A549 (cell line): Measurements from ENCODE around the gene HAAO. TPM values are rescaled to one million over a fixed set of nuclear protein-coding genes. Genes with fewer than 3 reads are reported as not detected.

Source experiments
- ATAC-seq, 2 experiments: fragments of 200-7000 bp in 1 of 2; fragments of >200 bp in 1 of 2; cut with Nextera tagmentation in 1 of 2; cut with Tn5 transposase in 1 of 2; 3 replicates each; pipeline versions ENCODE4 v1.8.0 to v1.9.1; 2018 to 2020; ENCODE audit warnings: mild to moderate bottlenecking in 1 of 2, moderate library complexity in 1 of 2
- CTCF ChIA-PET: fragments of 300-600 bp; sonication (Branson Sonifier 250); formaldehyde crosslinking; extraction: SDS; loops from one replicate; lab custom pipeline; 2021; ENCODE audit warnings: antibody characterized with exemption, inconsistent platforms; lab: Yijun Ruan, JAX
- POLR2A ChIA-PET: fragments of 350-600 bp; formaldehyde crosslinking; extraction: SDS; loops from one replicate; lab custom pipeline; 2021; ENCODE audit warnings: antibody characterized with exemption, inconsistent platforms; lab: Yijun Ruan, JAX
- DNase-seq, 2 experiments: peaks; one replicate each; pipeline versions ENCODE4 v3.0.0 to v3.0.0-alpha.2; 2011 to 2016; ENCODE audit warnings: low read depth in 1 of 2, low spot score in 1 of 2
- FAIRE-seq: peaks from 2 replicates; lab custom pipeline; 2011; peaks lifted over from hg19 to GRCh38; lab: Jason Lieb, UNC
- H3K27ac ChIP-seq, 2 experiments: fragments of >200 bp; sonication (Bioruptor Twin); formaldehyde crosslinking; 3 replicates each; pipeline ENCODE4 v1.5.1; 2016 to 2017
- H3K4me1 ChIP-seq: fragments of >200 bp; sonication (Bioruptor Twin); formaldehyde crosslinking; 3 replicates; pipeline ENCODE4 v1.6.1; 2016
- H3K4me2 ChIP-seq: fragments of >200 bp; sonication (Bioruptor Twin); formaldehyde crosslinking; 3 replicates; pipeline ENCODE4 v1.6.1; 2016
- H3K4me3 ChIP-seq: fragments of >200 bp; sonication (Bioruptor Twin); formaldehyde crosslinking; 3 replicates; pipeline ENCODE4 v1.5.1; 2016
- H3K9me3 ChIP-seq: fragments of >200 bp; sonication (Bioruptor Twin); formaldehyde crosslinking; 3 replicates; pipeline ENCODE4 v1.6.1; 2016
- CBX2 ChIP-seq: fragments of 200-600 bp; sonication (generic); IDR thresholded peaks from 2 replicates; pipeline ENCODE4 v1.6.1; 2016; ENCODE audit warnings: low read depth, mild to moderate bottlenecking, borderline replicate concordance
- CBX8 ChIP-seq: fragments of 200-600 bp; sonication (generic); IDR thresholded peaks from 2 replicates; pipeline ENCODE4 v1.6.1; 2016
- CEBPB ChIP-seq, 2 experiments: fragments of >200 bp in 1 of 2; sonication (Bioruptor Twin) in 1 of 2; formaldehyde crosslinking in 1 of 2; IDR thresholded peaks; 2 replicates each; pipeline ENCODE4 v1.6.1; 2012 to 2016
- CHD2 ChIP-seq: fragments of 150-350 bp; IDR thresholded peaks from 2 replicates; pipeline ENCODE4 v1.6.1; 2014; ENCODE audit warnings: low read length; ENCODE audit not compliant: partially characterized antibody
- EP300 ChIP-seq, 2 experiments: fragments of >200 bp; sonication (Bioruptor Twin); formaldehyde crosslinking; IDR thresholded peaks; 2 replicates in 1 of 2; 3 replicates in 1 of 2; pipeline ENCODE4 v1.6.1; 2016 to 2017
- ESRRA ChIP-seq: fragments of 150-350 bp; IDR thresholded peaks from 2 replicates; pipeline ENCODE4 v1.6.1; 2014; ENCODE audit warnings: mild to moderate bottlenecking, low read length, borderline replicate concordance
- GATA3 ChIP-seq: IDR thresholded peaks from 2 replicates; pipeline ENCODE4 v1.6.1; 2012; ENCODE audit warnings: borderline replicate concordance
- HMGXB4 ChIP-seq: fragments of 250-450 bp; sonication (Bioruptor Pico); IDR thresholded peaks from 2 replicates; pipeline ENCODE4 v1.5.0; 2021; ENCODE audit warnings: mild to moderate bottlenecking, moderate library complexity, borderline replicate concordance
- KDM5A ChIP-seq: fragments of 200-600 bp; sonication (generic); IDR thresholded peaks from 2 replicates; pipeline ENCODE4 v1.6.1; 2016; ENCODE audit warnings: antibody characterized with exemption, mild to moderate bottlenecking
- MAFK ChIP-seq: fragments of 450-650 bp; IDR thresholded peaks from 2 replicates; pipeline ENCODE4 v1.6.1; 2014; ENCODE audit not compliant: partially characterized antibody
- MAX ChIP-seq: IDR thresholded peaks from 2 replicates; pipeline ENCODE4 v1.6.1; 2012
- NFE2L2 ChIP-seq: fragments of 150-350 bp; conservative IDR thresholded peaks from 2 replicates; pipeline ENCODE4 v1.6.1; 2014; ENCODE audit warnings: low read length
- POLR2A ChIP-seq: IDR thresholded peaks from 2 replicates; pipeline ENCODE4 v1.6.1; 2012; ENCODE audit warnings: mild to moderate bottlenecking, low read length
- RAD21 ChIP-seq, 2 experiments: fragments of >200 bp in 1 of 2; sonication (Bioruptor Twin) in 1 of 2; formaldehyde crosslinking in 1 of 2; IDR thresholded peaks in 1 of 2; conservative IDR thresholded peaks in 1 of 2; 2 replicates in 1 of 2; 3 replicates in 1 of 2; pipeline ENCODE4 v1.6.1; 2012 to 2018; ENCODE audit warnings: inconsistent platforms in 1 of 2
- RARB ChIP-seq: fragments of 250-450 bp; sonication (Bioruptor Pico); IDR thresholded peaks from 2 replicates; pipeline ENCODE4 v1.8.0; 2021; ENCODE audit warnings: mild to moderate bottlenecking, moderate library complexity
- RFX5 ChIP-seq: fragments of 450-650 bp; IDR thresholded peaks from 2 replicates; pipeline ENCODE4 v1.7.1; 2014; ENCODE audit warnings: antibody characterized with exemption, mild to moderate bottlenecking, moderate library complexity
- SMC3 ChIP-seq: fragments of >200 bp; sonication (Bioruptor Twin); formaldehyde crosslinking; IDR thresholded peaks from 3 replicates; pipeline ENCODE4 v1.6.1; 2018; ENCODE audit warnings: inconsistent platforms
- TFCP2L1 ChIP-seq: fragments of 250-450 bp; sonication (Bioruptor Pico); IDR thresholded peaks from 2 replicates; pipeline ENCODE4 v1.5.0; 2021; ENCODE audit warnings: mild to moderate bottlenecking
- ZFP36 ChIP-seq: fragments of 450-650 bp; IDR thresholded peaks from 2 replicates; pipeline ENCODE4 v1.6.1; 2014; ENCODE audit warnings: borderline replicate concordance; ENCODE audit not compliant: partially characterized antibody
- ZNF302 ChIP-seq: fragments of 250-450 bp; sonication (Bioruptor Pico); IDR thresholded peaks from 2 replicates; pipeline ENCODE4 v1.9.0; 2021; ENCODE audit warnings: inconsistent platforms, mild to moderate bottlenecking, moderate library complexity
- WGBS: methylation state at CpG from one replicate; pipeline ENCODE4 v1.1.6; 2017; ENCODE audit errors: missing lambda C conversion rate; 5-methylcytosine and 5-hydroxymethylcytosine counted together
- polyA plus RNA-seq, 4 experiments: library from polyadenylated mRNA; depleted of rRNA in 3 of 4; stranded (reverse); fragments of >200 nt; fragmentation: RNase III in 1 of 4; extraction: RNeasy Plus Mini Kit Qiagen cat#74134 plus additional on column Dnase treatment in 1 of 4; gene quantifications; 2 replicates in 3 of 4; 3 replicates in 1 of 4; pipeline ENCODE4 v1.2.3, GENCODE V29; 2011 to 2017
- TF ChIP-seq, protein P1 (sequence below): fragments of 150-350 bp; IDR thresholded peaks from 2 replicates; pipeline ENCODE4 v1.6.1; 2014; ENCODE audit warnings: low read depth, mild to moderate bottlenecking, low read length
- TF ChIP-seq, protein P2 (sequence below): fragments of >200 bp; sonication (Bioruptor Twin); formaldehyde crosslinking; IDR thresholded peaks from 3 replicates; pipeline ENCODE4 v1.6.1; 2016
- TF ChIP-seq, protein P3 (sequence below): IDR thresholded peaks from 2 replicates; pipeline ENCODE4 v1.6.1; 2012

The HAAO gene
- polyA plus RNA-seq, 2 of the 4 experiments (the other 2 are of a cell fraction), result not detected

GRCh38 chr2:42744545-42745082 is 47.8 kb downstream of the HAAO start:
- DNase-seq (no peak), FAIRE-seq (no peak)
- 92% methylated on average over 3 of the region's 3 CpGs for WGBS

GRCh38 chr2:42743659-42743990 is 48.8 kb downstream of the HAAO start:
- ChIA-PET POLR2A (no interaction called here), CTCF (no interaction called here)
- no peak for ATAC-seq
- DNase-seq, result no peak
- H3K4me3 ChIP-seq, result no peak overlapping the region
- no peaks in the 10 kb centered on the region for H3K4me1 ChIP-seq
- no peaks in the 10 kb centered on the region for H3K9me3 ChIP-seq
- TF ChIP-seq ESRRA (no peak), TFCP2L1 (CRISPR knock-in tag) (no peak), CBX2 (no peak), CEBPB (IDR thresholded peaks at IDR 0.05) (no peak), RARB (CRISPR knock-in tag) (no peak)
- TF ChIP-seq, protein P1, sequence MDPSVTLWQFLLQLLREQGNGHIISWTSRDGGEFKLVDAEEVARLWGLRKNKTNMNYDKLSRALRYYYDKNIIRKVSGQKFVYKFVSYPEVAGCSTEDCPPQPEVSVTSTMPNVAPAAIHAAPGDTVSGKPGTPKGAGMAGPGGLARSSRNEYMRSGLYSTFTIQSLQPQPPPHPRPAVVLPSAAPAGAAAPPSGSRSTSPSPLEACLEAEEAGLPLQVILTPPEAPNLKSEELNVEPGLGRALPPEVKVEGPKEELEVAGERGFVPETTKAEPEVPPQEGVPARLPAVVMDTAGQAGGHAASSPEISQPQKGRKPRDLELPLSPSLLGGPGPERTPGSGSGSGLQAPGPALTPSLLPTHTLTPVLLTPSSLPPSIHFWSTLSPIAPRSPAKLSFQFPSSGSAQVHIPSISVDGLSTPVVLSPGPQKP, result no peak
- H3K4me2 ChIP-seq, result no peak overlapping the region
- H3K27ac ChIP-seq, result no peak overlapping the region
- FAIRE-seq, result no peak
- WGBS, result 57% methylated on average over 1 of the region's 1 CpG

More at GRCh38 chr2:42744545-42745082, 47.8 kb downstream of the HAAO start:
- ChIA-PET CTCF (interaction anchor here (1.1 to 1.2 kb wide), 2 partner anchors 11 to 185 kb away, joined by 3 read pairs; no protein-coding TSS in a partner anchor), POLR2A (no interaction called here)
- Histone ChIP-seq H3K27ac (no peak overlapping the region), H3K4me3 (no peak overlapping the region), H3K9me3 (no peaks in the 10 kb centered on the region), H3K4me1 (no peaks in the 10 kb centered on the region), H3K4me2 (no peak overlapping the region)
- no peak for ATAC-seq
- TF ChIP-seq ZNF302 (CRISPR knock-in tag), result no peak
- no peak for TF ChIP-seq NFE2L2
- no peak for TF ChIP-seq CEBPB (IDR thresholded peaks at IDR 0.05)
- TF ChIP-seq EP300 (IDR thresholded peaks at IDR 0.05), result no peak
- no peak for TF ChIP-seq KDM5A
- no peak for TF ChIP-seq SMC3
- TF ChIP-seq GATA3, result no peak
- TF ChIP-seq, protein P2, sequence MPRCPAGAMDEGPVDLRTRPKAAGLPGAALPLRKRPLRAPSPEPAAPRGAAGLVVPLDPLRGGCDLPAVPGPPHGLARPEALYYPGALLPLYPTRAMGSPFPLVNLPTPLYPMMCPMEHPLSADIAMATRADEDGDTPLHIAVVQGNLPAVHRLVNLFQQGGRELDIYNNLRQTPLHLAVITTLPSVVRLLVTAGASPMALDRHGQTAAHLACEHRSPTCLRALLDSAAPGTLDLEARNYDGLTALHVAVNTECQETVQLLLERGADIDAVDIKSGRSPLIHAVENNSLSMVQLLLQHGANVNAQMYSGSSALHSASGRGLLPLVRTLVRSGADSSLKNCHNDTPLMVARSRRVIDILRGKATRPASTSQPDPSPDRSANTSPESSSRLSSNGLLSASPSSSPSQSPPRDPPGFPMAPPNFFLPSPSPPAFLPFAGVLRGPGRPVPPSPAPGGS, result no peak
- TF ChIP-seq ZFP36, result no peak
- no peak for TF ChIP-seq CHD2
- TF ChIP-seq MAX, result no peak
- TF ChIP-seq RFX5, result no peak
- TF ChIP-seq RARB (CRISPR knock-in tag), result no peak
- TF ChIP-seq CBX8, result no peak
- no peak for TF ChIP-seq HMGXB4 (CRISPR knock-in tag)
- TF ChIP-seq POLR2A, result no peak
- TF ChIP-seq RAD21 (conservative IDR thresholded peaks at IDR 0.05 in 1 of 2, IDR thresholded peaks at IDR 0.05 in 1 of 2), result no peak
- TF ChIP-seq, protein P3, sequence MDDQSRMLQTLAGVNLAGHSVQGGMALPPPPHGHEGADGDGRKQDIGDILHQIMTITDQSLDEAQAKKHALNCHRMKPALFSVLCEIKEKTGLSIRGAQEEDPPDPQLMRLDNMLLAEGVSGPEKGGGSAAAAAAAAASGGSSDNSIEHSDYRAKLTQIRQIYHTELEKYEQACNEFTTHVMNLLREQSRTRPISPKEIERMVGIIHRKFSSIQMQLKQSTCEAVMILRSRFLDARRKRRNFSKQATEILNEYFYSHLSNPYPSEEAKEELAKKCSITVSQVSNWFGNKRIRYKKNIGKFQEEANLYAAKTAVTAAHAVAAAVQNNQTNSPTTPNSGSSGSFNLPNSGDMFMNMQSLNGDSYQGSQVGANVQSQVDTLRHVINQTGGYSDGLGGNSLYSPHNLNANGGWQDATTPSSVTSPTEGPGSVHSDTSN, result no peak
- no peak for TF ChIP-seq MAFK
